HepG2 (cell line): ENCODE data around the gene SENP5. TPM values are rescaled to one million over a fixed set of nuclear protein-coding genes. Genes with fewer than 3 reads are reported as not detected.
A peak's percentile ranks its signal among the peaks of the same experiment; 100 is the strongest.

Source experiments
- ATF1 ChIP-seq: IDR thresholded peaks from 2 replicates; pipeline ENCODE4 v1.6.1; 2016; ENCODE audit warnings: mild to moderate bottlenecking, control low read depth
- BCL6 ChIP-seq: IDR thresholded peaks from 2 replicates; pipeline ENCODE4 v1.6.1; 2016; ENCODE audit warnings: missing genetic modification reagents, missing compliant biosample characterization
- ETS1 ChIP-seq: sonication (generic); formaldehyde crosslinking; IDR thresholded peaks from 2 replicates; pipeline ENCODE4 v1.4.0; 2020; ENCODE audit warnings: missing genetic modification reagents
- KAT8 ChIP-seq: IDR thresholded peaks from 2 replicates; pipeline ENCODE4 v1.6.1; 2016; ENCODE audit warnings: missing genetic modification reagents, missing compliant biosample characterization
- MED13 ChIP-seq: sonication (generic); formaldehyde crosslinking; IDR thresholded peaks from 2 replicates; pipeline ENCODE4 v1.5.0; 2020; ENCODE audit warnings: missing genetic modification reagents
- PRDM10 ChIP-seq: sonication (generic); formaldehyde crosslinking; IDR thresholded peaks from 2 replicates; pipeline ENCODE4 v1.4.0; 2020; ENCODE audit warnings: low read depth, missing genetic modification reagents
- RFXAP ChIP-seq: sonication (generic); formaldehyde crosslinking; IDR thresholded peaks from 2 replicates; pipeline ENCODE4 v1.4.0; 2020; ENCODE audit warnings: missing genetic modification reagents, borderline replicate concordance
- ZNF609 ChIP-seq: sonication (generic); formaldehyde crosslinking; IDR thresholded peaks from 2 replicates; pipeline ENCODE4 v1.4.0; 2020; ENCODE audit warnings: mild to moderate bottlenecking, missing genetic modification reagents, borderline replicate concordance
- ZNF766 ChIP-seq: sonication (generic); formaldehyde crosslinking; IDR thresholded peaks from 2 replicates; pipeline ENCODE4 v1.5.0; 2020; ENCODE audit warnings: missing genetic modification reagents, borderline replicate concordance
- polyA plus RNA-seq, 8 experiments: library from polyadenylated mRNA; depleted of rRNA in 3 of 8; stranded (reverse) in 7 of 8; unstranded in 1 of 8; fragments of >200 nt; fragmentation: Illumina TruSeq in 4 of 8; extraction: Trizol in 4 of 8; gene quantifications; 2 replicates each; pipeline versions ENCODE4 v1.2.1 to v1.2.3, GENCODE V29; 2011 to 2016; ENCODE audit warnings: low read depth in 4 of 8, missing spikeins in 1 of 8, mixed read lengths in 1 of 8; ENCODE audit not compliant: insufficient read depth in 1 of 8
- total RNA-seq, 5 experiments: library from RNA; depleted of rRNA; stranded (reverse); fragments of >200 nt; fragmentation: Illumina TruSeq; extraction: Trizol; gene quantifications; 2 replicates each; pipeline ENCODE4 v1.2.3, GENCODE V29; 2016; ENCODE audit warnings: low read depth in 1 of 5
- TF ChIP-seq, protein P1 (sequence below): sonication (generic); formaldehyde crosslinking; IDR thresholded peaks from 2 replicates; pipeline ENCODE4 v1.5.1; 2020; ENCODE audit warnings: mild to moderate bottlenecking, missing genetic modification reagents, moderate library complexity
- TF ChIP-seq, protein P2 (sequence below): sonication (generic); formaldehyde crosslinking; IDR thresholded peaks from 2 replicates; pipeline ENCODE4 v1.9.0; 2022; ENCODE audit warnings: missing genetic modification reagents, mild to moderate bottlenecking, borderline replicate concordance

Gene SENP5
- total and polyA plus RNA-seq, 2 of the 13 experiments (the other 11 are each of a cell fraction or from before 2014, with no cell fraction given) = 17.6 to 30.9 TPM

DNA sequence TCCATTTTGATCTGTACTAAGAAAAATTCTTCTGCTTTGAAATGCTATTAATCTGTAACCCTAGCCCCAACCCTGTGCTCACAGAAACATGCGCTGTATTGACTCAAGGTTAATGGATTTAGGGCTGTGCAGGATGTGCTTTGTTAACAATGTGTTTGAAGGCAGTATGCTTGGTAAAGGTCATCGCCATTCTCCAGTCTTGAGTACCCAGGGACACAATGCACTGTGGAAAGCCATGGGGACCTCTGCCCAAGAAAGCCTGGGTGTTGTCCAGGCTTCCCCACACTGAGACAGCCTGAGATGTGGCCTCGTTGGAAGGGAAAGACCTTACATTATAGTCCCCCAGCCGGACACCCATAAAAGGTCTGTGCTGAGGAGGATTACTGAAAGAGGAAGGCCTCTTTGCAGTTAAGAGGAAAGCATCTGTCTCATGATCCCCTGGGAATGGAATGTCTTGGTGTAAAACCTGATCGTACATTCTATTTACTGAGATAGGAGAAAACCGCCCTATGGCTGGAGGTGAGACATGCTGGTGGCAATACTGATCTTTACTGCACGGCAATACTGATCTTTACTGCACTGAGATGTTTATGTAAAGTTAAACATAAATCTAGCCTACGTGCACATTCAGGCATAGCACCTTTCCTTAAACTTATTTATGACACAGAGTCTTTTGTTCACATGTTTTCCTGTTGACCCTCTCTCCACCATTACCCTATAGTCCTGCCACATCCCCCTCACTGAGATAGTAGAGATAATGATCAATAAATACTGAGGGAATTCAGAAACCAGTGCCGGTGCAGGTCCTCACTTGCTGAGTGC is 94.6 kb downstream of the SENP5 start (continued):
- 0 out of 2 replicates have a peak, but pooled peaks have one; percentile 45 for TF ChIP-seq PRDM10 (CRISPR knock-in tag)
- TF ChIP-seq, protein P1, sequence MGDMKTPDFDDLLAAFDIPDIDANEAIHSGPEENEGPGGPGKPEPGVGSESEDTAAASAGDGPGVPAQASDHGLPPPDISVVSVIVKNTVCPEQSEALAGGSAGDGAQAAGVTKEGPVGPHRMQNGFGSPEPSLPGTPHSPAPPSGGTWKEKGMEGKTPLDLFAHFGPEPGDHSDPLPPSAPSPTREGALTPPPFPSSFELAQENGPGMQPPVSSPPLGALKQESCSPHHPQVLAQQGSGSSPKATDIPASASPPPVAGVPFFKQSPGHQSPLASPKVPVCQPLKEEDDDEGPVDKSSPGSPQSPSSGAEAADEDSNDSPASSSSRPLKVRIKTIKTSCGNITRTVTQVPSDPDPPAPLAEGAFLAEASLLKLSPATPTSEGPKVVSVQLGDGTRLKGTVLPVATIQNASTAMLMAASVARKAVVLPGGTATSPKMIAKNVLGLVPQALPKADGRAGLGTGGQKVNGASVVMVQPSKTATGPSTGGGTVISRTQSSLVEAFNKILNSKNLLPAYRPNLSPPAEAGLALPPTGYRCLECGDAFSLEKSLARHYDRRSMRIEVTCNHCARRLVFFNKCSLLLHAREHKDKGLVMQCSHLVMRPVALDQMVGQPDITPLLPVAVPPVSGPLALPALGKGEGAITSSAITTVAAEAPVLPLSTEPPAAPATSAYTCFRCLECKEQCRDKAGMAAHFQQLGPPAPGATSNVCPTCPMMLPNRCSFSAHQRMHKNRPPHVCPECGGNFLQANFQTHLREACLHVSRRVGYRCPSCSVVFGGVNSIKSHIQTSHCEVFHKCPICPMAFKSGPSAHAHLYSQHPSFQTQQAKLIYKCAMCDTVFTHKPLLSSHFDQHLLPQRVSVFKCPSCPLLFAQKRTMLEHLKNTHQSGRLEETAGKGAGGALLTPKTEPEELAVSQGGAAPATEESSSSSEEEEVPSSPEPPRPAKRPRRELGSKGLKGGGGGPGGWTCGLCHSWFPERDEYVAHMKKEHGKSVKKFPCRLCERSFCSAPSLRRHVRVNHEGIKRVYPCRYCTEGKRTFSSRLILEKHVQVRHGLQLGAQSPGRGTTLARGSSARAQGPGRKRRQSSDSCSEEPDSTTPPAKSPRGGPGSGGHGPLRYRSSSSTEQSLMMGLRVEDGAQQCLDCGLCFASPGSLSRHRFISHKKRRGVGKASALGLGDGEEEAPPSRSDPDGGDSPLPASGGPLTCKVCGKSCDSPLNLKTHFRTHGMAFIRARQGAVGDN (CRISPR knock-in tag) = peak; percentile 51; the same call in 1 of the 2 replicates
- TF ChIP-seq, protein P2, sequence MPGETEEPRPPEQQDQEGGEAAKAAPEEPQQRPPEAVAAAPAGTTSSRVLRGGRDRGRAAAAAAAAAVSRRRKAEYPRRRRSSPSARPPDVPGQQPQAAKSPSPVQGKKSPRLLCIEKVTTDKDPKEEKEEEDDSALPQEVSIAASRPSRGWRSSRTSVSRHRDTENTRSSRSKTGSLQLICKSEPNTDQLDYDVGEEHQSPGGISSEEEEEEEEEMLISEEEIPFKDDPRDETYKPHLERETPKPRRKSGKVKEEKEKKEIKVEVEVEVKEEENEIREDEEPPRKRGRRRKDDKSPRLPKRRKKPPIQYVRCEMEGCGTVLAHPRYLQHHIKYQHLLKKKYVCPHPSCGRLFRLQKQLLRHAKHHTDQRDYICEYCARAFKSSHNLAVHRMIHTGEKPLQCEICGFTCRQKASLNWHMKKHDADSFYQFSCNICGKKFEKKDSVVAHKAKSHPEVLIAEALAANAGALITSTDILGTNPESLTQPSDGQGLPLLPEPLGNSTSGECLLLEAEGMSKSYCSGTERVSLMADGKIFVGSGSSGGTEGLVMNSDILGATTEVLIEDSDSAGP (CRISPR knock-in tag) = peak; percentile 57
- no peak for TF ChIP-seq ETS1
- TF ChIP-seq MED13 (CRISPR knock-in tag) = 0 out of 2 replicates have a peak, but pooled peaks have one; percentile 53
- peak; percentile 41; the same call in 1 of the 2 replicates for TF ChIP-seq ATF1 (CRISPR knock-in tag)
- TF ChIP-seq RFXAP = no peak
- TF ChIP-seq ZNF766 (CRISPR knock-in tag) = no peak
- TF ChIP-seq KAT8 (CRISPR knock-in tag) = peak; percentile 42; the same call in 1 of the 2 replicates
- TF ChIP-seq ZNF609 = peak; percentile 90
- peak; percentile 73 for TF ChIP-seq BCL6 (CRISPR knock-in tag)
